NCI-H1105 (cell line): ENCODE measurements around the gene PTPRJ.

Experiments used
- DNase-seq: peaks from one replicate; lab custom pipeline; 2025; lab: John Stamatoyannopoulos, UW

Gene PTPRJ

DNA sequence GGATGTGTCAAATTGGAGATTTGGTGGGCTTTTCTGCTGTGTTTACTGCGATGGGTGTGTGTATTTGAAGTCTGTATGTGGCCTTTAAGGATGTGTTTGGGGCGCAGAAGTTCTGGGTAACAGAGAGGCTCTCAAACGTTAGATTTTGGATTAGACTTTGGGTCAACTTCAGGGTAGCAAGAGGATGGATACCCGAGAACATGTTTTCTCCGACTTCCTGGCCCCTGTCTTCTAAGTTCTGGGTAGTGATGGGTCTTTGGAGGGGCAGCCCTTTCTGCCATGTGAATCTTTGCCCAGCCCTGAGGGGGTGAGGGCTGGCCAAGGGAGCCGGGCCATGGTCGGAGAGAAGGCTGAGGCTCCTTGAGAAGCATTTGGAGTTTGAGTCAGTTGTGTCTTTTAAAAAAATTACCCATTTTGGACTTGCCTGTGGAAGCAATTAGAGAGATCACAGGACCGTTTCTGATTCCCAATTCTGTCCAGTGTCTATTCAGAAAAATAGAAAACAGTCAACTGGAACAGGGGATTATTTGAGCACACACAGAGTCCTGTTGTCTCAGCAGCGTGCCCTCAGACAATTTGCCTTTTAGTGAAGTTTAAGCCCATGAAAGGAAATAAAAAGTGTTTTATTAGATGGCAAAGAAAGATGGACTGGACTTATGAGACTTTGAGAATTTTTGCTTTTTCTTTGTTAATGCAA lies 114.4 kb downstream of the PTPRJ start:
- DNase-seq: no peak

DNA sequence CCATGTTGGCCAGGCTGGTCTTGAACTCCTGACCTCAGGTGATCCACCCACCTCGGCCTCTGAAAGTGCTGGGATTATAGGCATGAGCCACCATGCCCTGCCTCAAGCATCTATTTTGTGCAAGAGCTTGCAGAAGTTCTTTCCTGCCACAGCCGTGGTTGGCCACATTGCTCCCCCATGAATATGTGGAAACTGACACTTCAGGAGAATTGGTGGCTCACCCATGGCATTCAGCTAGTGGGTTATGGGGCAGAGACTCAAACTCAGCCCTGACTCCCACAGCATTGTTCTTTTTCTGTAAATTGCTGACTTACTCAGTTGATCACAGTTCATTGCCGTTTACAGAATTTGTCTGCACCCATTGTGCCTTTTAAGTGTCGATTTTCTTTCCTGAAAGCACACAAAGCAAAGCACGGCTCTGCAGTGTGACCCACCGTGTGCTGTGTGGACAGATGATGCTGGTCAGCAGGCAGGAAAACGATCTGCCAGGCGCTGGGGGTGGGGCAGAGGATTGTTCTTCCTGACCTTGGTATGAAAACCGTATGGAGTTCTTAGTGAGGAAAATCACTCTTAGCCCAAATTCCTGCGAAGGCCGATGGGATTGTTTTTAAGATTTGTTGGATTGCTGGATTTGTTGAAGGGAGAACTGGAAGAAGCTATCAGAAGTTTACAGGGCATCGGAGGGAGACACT lies 115.6 kb downstream of the PTPRJ start:
- no peak for DNase-seq

DNA sequence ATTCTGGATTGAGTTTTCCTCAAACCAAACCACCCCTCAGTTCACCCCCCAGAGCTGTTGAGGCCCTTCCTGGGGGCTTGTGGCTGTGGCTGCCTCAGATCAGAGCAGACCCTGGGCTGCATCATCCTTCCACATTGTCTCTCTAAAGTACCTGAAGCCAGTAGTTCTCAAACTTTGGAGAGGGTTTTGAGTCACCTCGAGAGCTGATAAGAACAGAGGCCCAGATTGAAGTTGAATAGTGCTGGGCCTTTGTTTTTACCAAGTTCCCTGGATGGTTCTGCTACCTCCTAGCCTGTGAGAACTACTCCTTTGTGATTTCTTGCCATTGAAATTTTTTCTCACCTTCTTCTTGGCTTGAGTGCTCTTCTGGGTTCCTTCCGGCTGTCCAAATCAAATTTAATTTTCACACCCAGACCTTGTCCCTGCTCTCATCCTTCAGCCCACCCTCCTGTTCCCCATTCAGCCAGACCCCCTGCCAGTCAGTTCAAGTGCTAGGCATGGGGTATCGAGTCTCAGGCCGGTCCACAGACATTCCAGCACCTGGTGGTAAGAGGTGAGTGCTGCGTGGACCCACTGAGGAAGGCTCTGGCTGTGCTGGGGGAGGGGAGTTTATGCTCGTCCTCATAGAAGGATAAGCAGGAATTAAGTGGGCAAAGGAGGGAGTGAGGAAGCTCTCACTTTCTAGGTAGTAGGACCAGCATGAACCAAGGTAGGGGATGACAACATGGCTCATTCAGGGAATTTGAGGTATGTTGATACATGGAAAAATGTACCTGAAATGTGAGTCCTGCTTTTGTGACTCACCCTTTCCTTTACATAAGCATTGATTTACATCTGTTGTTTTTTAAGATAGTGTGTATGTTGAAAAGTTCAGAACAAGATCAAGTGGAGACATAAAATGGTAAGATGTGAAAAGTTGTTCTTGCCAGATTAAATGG lies 116.5 kb downstream of the PTPRJ start:
- DNase-seq: no peak

DNA sequence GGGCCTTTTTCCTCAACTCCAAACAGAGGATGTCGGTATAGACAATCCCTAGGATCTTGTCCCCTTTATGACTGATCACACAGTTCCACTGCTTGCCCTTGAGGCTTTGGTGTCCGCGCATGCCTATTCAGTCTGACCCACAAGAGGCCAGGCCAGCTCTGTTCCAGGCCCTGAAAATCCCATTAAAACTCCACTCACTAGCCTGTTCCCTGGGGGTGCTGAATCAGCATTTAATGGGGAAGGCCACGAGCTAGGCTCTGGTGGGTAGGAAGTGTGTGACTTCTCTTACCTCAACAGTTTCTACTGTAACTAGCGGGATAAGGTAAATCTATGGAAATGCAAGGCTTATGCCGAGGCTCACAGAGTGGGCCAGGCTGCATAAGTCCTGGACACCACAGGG lies 117.7 kb downstream of the PTPRJ start:
- DNase-seq: no peak

DNA sequence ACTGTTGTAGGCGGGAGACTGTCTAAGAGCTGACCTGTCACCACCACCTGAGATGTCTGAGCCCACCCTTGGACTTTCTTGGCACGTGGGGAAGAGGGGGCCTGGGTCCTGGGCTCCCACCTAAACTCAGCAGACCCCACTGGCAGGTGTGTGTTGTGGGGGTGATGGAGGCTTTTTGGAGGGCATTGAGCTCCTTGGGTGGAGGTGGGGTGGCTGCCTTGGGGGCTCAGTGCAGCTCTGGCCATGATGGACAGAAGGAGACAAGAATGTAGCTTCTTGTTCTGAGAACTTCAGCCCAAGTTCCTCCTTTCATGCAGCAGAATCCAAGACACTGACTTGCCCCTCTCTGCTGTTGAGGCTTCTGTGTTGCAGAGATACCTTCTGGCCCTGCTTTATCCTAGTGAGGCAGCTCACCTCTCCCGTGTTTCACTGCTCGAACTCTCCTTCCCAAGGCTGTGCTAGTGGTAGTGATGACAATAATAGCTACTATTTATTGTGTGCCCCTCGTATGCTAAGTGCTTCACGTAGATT lies 119.6 kb downstream of the PTPRJ start:
- no peak for DNase-seq

DNA sequence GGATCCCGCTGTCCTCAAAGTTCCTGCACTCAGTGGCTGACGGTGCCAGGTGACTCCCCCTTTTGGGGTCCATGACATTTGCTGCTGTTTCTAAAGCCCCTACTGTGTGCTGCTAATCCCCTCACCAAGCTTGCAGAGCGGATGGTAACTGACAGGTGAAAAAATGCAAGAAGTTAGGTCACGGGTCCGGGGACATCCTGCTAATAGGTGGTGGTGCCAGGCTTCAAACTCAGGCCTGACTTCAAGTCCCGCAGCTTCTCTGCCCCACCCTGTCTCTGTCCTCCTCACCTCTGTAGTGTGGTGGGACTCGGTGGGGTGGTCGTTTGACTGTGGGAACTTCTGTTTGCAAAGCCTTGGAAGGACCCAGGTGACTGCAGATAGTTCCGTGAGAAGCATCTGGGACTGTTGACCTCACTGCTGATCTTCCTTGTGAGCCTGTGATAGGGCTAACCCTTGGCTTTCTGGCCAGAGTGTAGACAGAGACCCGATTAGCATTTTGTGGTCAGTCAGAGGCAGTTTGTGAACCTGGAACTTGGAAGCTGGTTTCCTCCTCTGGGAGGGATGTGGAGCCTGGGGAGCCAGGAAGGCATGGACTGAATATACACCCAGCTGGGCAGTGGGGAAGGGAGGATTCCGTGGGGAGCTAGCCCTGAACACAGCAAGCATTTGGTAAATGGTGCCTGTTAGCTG lies 120.8 kb downstream of the PTPRJ start:
- DNase-seq: no peak

DNA sequence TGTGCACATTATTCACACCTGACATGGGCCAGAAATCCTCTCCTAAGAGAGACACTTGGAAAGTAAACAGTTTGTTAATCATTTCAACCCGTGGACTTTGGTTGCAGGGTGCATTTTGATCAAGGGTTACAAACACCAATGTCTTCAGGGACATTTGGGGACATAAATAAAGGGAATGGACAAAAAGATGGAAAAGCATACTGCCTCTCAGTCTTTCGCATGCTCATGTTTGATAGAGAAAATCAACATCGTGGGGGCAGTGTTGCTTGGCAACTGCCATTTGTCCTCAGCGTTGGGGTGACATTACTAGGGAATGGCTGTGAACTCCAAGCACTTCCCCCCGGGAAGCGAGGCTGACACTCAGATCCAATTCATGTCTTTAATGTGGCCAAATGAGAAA lies 121.6 kb downstream of the PTPRJ start:
- DNase-seq: no peak

DNA sequence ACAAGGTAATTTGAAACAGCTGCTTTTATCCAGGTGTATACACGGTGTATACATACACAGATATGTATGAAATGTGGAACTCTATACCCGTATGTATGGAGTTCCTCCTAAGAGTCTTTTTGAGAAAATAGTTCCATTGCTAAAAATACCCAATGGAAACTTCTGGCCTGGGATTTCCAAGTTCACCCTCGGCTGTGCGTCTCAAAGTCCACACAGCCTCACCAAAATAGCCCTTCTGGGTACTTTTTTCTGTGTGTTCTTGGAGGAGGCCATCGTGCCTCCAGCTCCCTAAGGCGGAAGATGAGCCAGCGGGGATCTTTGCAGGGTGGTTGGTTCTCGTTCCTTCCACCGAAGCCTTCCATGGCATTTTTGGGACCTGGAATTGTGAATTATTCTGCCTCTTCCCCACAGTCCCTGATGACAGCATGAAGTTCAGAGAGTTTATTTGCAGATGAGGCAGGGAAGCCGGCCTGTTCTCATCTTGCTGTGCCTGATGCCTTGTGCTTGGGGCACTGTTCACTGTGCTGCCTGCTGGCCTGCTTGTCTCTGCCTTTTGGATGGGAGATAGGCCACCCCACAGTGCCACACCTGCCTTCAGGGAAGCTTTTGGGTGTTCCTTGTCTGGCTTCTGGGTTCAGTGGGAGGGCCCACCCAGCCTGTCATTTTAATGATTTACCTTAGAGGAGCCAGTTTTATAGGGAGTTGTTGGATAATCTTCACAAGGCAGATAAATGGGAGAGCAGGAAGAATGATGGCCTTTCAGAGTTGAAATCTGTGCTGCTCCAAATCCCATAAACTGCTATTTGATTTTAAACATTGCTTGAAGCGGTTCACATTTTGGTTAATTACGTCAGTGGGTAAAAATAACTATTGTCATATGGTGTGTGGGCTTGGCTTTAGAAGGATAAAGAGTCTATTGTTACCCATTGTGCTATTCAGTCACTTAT lies 123.5 kb downstream of the PTPRJ start:
- no peak for DNase-seq

DNA sequence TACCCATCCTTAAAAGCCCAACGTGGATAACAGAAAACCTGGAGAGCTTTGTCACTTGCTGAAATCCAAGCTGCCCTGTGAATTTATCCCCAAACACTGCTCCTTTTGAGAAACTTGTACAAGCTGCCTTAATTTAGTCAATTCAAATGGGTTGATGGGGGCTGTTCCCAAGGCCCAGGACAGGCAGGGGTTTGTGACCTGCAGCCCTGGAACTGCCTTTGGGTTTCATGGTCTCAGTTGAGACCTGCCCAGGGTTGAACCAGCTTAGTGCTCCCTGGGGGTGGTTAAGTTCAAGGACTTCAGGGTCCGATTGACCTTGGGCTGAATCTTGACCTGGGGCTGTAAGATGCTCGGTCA lies 124.2 kb downstream of the PTPRJ start:
- DNase-seq: no peak

DNA sequence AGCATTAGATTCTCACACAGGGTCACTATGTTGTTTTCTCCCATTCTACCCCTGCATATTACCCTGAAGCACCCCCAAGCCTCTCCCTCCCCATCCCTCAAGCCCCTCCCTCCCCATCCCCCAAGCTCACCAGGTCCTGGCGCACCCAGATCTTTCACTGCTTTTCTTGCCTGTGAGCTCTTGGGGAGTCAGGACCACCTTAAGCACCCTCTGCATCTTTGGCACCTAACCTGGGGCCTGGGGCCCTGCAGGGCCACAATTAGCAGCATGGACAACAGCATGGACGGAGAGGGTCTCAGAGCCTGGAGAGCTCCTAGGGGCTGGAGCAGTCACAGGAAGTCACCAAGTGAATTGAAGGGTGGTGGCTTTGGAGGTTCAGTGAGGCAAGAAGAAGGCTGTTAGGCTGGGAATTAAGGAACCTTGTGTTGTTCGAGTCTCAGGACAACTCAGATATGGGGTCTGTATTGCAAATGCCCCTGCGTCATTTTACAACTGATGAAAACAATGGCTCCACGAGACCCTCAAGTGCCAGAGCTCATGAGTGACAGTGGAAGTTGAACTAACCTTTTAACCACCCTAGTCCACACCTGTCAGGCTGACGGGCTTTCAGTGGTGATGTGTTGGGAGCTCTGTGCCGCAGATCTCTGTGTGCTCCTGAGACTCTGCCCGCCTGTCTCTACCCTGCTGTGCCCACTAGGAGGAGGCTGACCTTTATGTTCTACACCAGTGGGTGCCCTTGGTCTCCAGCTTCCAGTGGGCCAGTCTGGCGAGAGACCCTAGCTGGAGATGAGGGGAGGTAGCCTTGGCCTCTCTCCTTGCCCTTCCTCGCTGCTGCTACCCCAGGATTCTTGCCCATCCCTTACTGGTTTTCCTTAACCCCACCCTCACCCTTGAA lies 125.0 kb downstream of the PTPRJ start:
- DNase-seq: no peak

DNA sequence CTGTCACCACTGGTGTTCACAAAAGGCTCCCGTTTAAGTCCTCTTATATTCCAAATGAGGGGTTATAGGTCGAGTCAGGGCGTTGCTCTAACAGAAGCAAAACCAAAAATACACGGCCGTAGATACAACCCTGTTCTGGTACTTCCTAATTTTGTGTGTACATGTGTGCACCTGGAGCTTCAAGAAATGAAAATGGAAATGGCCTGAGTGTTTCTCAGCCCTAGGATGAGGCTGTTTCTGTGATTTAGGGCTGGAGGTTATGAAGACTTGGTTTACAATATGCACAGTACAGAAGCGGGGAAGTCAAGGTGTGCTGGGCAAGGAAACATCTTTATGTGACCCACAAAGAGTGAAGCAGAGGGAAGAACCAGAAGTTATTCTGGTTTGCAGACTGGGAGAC lies 125.8 kb downstream of the PTPRJ start:
- no peak for DNase-seq

DNA sequence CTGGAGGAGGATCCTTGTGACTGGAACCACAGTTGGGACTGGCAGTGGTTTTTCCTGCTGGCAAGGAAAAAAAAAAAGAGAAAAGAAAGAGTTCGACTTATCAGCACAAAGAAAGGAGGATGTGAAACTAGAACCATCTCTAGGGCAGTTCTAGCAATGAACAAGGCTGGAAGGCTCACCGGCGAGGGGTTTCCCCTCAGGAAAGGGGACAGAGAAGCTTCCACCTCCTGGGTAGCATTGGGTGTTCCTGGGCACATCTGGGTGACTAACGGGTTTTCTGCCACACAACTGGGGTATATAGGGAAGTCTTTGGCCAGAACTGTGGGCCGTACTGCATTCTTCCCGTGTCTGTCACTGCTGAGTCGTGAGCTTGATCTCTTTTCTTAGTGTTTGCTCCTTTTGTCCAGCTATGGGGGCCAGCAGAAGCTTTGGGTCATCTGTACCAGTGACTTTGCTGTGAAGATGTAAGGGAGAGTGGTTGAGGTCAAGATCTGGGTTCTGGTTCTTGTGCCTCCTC lies 126.9 kb downstream of the PTPRJ start:
- DNase-seq: no peak

DNA sequence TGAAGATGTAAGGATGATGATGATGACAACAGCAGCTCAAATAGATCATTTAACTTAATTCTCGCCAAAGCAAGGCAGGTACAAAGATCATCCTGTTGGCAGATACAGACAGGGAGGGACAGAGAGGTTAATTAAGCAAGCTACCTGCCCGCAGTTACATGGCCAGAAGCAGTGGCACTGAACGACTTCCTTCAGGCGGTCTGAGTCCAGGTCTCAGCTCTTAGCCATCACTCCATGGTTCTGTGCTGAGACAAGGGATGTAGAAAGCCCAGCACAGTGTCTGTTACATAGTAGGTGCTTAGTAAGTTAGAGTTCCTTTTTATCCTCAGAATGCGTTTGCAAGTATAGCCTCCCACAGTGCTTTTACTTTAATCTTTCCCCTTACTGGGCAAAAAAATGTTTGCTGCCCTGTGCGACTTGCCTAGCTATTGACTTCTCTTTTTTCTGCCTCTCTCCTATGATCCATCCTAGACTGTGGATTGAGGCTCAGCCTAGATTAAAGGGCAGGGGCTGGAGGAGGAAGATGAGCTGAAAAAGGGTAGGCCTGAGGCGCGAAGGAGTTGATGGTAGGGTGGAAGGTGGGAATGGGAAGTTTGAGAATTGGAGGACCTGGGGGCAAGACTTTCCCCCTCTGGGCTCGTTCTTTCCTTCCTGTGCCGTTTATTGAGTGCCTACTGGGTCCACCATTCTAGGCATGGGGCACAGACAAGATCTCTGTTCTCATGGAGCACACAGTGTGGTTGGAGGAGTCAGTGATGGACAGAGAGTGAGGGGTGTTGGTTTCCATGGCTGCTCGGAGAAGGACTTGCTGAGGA lies 128.1 kb downstream of the PTPRJ start:
- DNase-seq: no peak

DNA sequence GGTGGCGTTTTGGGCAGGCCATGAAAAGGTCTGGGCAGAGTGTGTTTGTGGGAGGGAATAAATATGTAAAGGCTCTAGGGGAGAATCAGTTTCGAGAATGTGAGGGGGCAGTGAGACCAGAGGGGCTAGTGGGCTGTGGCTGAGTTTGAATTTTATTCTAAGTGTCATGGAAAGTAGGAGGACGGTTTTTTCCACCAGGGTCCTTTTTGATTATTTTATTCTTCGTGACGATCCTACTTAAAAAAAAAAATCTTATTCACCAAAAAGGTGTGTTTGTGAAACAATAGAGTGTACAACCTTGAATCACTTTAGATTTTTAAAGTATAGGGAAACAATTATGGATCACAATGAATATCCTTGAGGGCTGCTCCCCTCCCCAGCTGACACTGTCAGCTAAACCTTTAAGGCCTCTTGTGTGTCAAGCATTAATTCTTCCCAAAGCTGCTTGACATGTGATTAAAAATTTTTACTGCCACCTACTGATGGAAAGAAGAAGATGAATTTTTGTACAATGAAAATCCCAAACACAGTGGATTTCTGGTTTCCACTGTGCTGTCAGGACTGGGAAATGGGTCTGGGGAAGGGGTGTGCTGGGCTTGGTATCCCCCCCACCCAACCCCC lies 128.8 kb downstream of the PTPRJ start:
- peak; percentile 43 for DNase-seq

DNA sequence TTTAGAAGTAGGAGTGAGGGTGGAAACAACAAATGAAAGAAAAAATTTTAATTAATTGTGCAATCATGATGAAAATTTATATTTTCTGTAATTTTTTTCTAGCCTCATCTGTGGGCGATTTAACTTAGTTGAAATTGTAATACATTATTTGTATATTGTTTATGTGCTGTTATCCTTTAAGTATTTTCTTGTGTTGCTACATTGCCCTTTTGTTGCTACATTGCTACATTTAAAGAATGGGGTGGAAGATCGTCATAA lies 130.1 kb downstream of the PTPRJ start:
- no peak for DNase-seq

DNA sequence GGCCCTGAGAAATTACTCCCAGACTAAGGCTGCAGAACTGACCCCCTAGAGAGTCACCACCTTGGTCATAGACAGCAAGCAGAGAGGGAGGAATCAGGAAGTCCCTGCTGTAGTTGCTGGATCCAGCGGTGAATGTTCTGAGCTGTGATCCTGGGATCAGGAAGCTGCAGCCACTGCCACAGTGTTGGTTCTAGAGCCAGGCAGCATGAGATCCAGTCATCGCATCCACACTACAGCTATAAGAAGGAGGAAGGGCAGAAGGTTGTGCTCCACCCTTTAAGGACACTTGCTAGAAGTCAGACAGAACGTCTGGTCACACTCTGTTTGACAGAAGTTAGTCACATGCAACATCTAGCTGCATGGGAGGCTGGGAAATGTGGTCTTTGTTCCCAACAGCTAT lies 131.5 kb downstream of the PTPRJ start:
- DNase-seq: no peak

DNA sequence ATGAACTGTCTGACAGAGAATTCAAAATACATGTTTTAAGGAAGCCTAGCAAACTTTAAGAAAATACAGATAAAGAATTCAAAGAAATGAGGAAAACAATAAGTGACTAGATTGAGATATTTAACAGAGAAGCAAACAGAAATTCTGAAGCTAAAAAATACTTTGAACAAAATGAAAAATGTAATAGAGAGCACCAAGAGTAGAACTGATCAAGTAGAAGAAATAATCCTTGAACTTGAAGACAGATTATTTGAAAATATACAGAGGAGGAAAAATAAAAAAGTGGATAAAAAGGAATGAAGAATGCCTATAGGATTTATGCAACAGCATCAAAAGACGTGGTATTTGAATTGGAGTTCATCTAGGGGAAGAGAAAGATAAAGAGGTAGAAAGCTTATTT lies 134.4 kb downstream of the PTPRJ start:
- no peak for DNase-seq

DNA sequence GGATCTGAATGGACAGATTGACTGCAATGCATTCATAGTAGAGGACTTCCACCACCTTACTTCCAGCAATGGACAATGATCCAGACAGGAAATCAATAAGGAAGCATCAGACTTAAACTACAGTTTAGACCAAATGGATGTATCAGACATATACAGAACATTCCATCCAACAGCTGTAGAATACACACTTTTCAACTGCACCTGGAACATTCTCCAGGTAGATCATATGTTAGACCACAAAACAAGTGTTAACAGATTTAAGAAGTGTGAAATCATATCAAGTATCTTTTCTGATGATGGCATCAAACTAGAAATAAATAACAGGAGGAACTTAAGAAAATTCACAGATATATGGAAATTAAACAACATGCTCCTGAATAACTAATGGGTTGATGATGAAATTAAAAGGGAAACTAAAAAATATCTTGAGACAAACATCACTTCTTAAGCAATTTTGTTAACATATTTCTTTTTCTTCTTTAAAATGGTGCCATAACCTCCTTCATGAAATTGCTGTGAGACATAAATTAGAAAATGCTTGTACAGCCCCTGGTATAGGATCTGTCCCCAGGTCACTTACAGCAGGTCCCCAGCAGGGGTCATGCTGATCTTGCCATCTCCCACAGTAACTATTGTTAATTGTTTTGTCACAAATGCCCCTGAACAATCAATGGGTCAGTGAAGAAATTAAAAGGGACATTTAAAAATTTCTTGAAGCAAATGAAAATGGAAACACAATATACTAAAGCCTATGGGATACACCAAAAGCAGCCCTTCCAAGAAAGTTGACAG lies 136.3 kb downstream of the PTPRJ start:
- DNase-seq: no peak
